Left ventricle myocardium inferior (tissue), 1 donor: ENCODE measurements around the gene ACVR1. TPM values are rescaled to one million over a fixed set of nuclear protein-coding genes. Genes with fewer than 3 reads are reported as not detected.

ENCODE experiments used
- DNase-seq: peaks from one replicate; pipeline ENCODE4 v3.0.0-alpha.2; 2020
- H3K27ac ChIP-seq: fragments of 200-600 bp; replicated peaks from 2 replicates; pipeline ENCODE4 v1.8.0; 2021
- H3K27me3 ChIP-seq: fragments of 200-600 bp; 2 replicates; pipeline ENCODE4 v1.8.0; 2021; ENCODE audit warnings: low read depth
- H3K36me3 ChIP-seq: fragments of 200-600 bp; 2 replicates; pipeline ENCODE4 v1.8.0; 2021
- H3K4me1 ChIP-seq: fragments of 200-600 bp; 2 replicates; pipeline ENCODE4 v1.8.0; 2021
- H3K4me3 ChIP-seq: fragments of 200-600 bp; 2 replicates; pipeline ENCODE4 v1.8.0; 2021; ENCODE audit warnings: mild to moderate bottlenecking, moderate library complexity
- H3K9me3 ChIP-seq: fragments of 200-600 bp; replicated peaks from 2 replicates; pipeline ENCODE4 v1.8.0; 2021
- intact Hi-C: fragments of 100-400 bp; cut with micrococcal nuclease; formaldehyde crosslinking; loops from one replicate; pipeline ENCODE4 v1.11.0; 2022
- total RNA-seq: library from RNA; stranded (reverse); fragmentation: NEBNext Ultra II Directional; extraction: Animal tissue kit (Norgen Biotek cat#: 25700); gene quantifications from one replicate; pipeline ENCODE4 v1.2.1, GENCODE V29; 2021
- TF ChIP-seq, protein P1 (sequence below): fragments of 200-600 bp; IDR thresholded peaks from 2 replicates; pipeline ENCODE4 v1.8.0; 2021; ENCODE audit warnings: antibody characterized with exemption, mild to moderate bottlenecking, borderline replicate concordance
- donor health status: DM: no; HTN: yes; CAD: no; lungs with severe emphysema.

Gene ACVR1
- total RNA-seq, 1 donor from 2014 or later = 30.6 TPM

DNA sequence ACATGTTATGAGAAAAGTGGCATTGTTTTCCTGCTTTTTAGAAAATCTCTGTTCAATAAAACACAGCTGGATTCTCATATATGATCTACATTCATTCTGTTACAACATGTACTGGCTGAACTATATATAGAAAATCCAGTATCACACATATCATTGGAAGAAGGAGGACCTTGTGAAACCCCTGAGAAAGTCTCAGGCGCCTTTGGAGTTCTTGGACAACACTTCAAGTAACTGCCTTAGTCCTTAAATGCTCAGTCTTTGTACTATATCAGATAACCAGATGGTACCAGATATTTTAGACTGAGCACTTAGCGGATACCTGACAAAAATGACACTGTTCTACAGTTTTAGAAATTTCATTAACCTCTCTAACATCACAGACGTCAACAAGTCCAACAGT, 72.2 kb downstream of the ACVR1 start:
- H3K4me3 ChIP-seq = no peak overlapping the region
- no peaks in the 10 kb centered on the region for H3K9me3 ChIP-seq
- H3K36me3 ChIP-seq = peaks cover 1% of the 10 kb centered on the region
- TF ChIP-seq, protein P1, sequence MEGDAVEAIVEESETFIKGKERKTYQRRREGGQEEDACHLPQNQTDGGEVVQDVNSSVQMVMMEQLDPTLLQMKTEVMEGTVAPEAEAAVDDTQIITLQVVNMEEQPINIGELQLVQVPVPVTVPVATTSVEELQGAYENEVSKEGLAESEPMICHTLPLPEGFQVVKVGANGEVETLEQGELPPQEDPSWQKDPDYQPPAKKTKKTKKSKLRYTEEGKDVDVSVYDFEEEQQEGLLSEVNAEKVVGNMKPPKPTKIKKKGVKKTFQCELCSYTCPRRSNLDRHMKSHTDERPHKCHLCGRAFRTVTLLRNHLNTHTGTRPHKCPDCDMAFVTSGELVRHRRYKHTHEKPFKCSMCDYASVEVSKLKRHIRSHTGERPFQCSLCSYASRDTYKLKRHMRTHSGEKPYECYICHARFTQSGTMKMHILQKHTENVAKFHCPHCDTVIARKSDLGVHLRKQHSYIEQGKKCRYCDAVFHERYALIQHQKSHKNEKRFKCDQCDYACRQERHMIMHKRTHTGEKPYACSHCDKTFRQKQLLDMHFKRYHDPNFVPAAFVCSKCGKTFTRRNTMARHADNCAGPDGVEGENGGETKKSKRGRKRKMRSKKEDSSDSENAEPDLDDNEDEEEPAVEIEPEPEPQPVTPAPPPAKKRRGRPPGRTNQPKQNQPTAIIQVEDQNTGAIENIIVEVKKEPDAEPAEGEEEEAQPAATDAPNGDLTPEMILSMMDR = no peak
- no peak overlapping the region for H3K27ac ChIP-seq
- H3K4me1 ChIP-seq = peaks cover 43% of the 10 kb centered on the region
- H3K27me3 ChIP-seq = no peaks in the 10 kb centered on the region
- no peak for DNase-seq
- intact Hi-C loops = no loop called here

DNA sequence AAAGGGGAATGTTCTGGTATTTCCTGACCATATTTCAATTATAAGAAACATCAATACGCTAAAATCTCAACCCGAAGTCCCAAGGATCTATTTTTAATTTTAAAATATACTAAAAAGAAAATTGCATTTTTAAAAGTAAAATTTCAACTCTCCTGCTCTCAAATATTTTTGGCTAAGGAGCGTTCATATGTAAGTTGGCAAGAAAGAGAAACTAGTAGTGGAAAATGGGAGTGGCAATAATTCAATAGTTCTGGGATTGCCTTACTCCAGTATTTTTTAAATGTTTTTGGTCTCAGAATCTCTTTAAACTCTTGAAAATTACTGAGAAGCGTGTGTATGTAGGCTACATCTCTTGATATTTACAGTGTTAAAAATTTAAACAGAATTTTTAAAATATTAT, 72.7 kb downstream of the ACVR1 start:
- Histone ChIP-seq H3K4me1 (peaks cover 38% of the 10 kb centered on the region), H3K27ac (no peak overlapping the region)
- intact Hi-C loops = no loop called here

DNA sequence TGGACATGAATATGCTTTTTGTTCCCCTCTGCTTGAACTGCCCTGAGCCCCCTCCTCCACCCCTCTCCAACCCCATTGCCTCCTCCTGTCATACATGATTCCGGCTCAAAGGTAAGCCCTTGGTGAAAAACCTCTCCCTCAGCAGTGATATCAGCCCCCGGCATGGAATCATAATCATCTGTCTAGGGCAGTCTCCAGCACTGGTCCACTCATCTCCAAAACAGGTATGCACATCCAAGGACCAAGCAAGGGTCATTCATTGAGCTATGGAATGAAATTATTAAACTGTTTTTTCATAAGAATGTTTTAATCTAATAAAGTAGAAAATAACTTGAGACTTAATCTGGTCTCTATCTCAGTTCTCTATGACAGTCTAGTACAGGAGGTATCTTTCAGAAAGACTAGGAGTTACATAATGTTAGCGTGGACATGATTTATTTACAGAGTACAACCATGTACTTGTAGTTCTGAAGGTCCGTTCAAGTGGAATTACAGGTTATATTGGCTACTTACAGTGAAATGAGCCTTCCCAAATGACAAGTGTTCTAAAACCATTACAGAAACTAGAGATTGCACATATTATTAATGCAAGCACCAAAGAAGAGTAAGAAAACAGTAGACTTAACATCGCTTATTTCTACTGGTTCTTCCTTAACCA, 75.2 kb downstream of the ACVR1 start:
- peaks cover 14% of the 10 kb centered on the region for H3K36me3 ChIP-seq
- no peaks in the 10 kb centered on the region for H3K27me3 ChIP-seq
- no peak overlapping the region for H3K27ac ChIP-seq
- DNase-seq = no peak
- intact Hi-C loops = no loop called here
- H3K4me3 ChIP-seq = no peak overlapping the region
- TF ChIP-seq, protein P1 = no peak
- peaks cover 15% of the 10 kb centered on the region for H3K4me1 ChIP-seq
- no peaks in the 10 kb centered on the region for H3K9me3 ChIP-seq

More for the DNA sequence above, 72.7 kb downstream of the ACVR1 start:
- TF ChIP-seq, protein P1 = no peak
- no peaks in the 10 kb centered on the region for H3K9me3 ChIP-seq
- no peak overlapping the region for H3K4me3 ChIP-seq
- no peaks in the 10 kb centered on the region for H3K27me3 ChIP-seq
- DNase-seq = no peak
- peaks cover 5% of the 10 kb centered on the region for H3K36me3 ChIP-seq

DNA sequence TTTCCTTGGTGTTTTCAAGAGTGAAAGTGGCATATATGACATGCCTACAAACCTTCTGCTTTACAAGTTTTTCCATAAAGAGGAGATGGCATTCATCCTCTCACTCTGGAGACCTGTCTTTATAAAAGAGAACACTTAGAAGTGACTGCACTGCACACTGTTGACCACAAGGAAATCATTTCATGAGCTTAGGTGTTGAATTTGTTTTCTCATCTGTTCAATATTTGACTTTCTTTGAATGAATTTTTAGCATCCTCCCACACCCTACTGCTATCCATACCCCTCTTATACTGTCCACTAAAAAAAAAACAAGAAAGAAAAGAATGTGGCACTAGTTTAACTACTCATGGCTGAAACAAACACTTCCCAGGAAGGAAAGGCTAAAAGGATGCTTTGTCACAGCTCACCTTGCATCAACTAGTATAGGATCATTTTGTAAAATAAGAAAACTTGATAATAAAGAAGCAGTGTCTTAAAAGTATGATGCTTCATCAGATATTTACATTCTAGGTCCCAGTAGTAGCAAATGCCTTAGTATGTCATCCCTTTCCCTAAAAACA, 83.0 kb downstream of the ACVR1 start:
- intact Hi-C loops = no loop called here
- Histone ChIP-seq H3K27ac (no peak overlapping the region), H3K4me3 (no peak overlapping the region), H3K36me3 (peaks cover 6% of the 10 kb centered on the region), H3K27me3 (no peaks in the 10 kb centered on the region), H3K4me1 (peaks cover 43% of the 10 kb centered on the region), H3K9me3 (no peaks in the 10 kb centered on the region)
- TF ChIP-seq, protein P1 = no peak
- no peak for DNase-seq

DNA sequence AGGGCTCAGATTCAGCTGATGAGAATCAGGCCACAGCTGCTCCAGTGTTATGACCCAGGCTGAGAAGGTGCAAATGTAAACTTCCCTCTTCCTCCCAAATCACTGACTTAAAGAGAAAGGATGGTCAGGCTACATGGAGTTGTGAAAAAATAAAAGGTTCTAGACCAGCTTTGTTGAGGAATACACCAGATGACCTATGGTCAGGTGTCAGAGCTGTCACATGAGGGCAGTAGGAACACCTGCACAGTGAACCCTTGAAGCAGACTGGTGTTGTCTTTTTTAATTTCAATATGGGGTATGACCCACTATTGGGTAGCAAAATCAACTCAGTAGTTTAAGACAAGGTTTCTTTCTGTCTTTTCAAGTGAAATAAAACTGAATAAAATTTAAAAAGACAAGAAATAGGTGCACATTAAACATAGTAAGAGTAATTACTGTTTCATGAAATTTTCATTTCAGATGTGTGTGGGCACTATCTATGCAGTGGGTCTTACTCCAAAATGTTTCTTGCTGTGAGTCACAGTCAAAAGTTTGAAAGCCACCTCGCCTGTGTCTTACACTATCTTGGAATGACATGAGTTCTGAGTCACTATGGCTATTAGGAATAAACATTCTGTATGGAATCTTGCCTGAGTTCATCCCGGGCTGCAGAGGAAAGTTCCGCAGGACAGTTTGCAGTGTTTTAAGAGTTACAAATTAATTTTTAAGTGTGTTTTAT, 83.6 kb downstream of the ACVR1 start:
- Histone ChIP-seq H3K4me3 (no peak overlapping the region), H3K27me3 (no peaks in the 10 kb centered on the region), H3K9me3 (no peaks in the 10 kb centered on the region), H3K4me1 (peaks cover 49% of the 10 kb centered on the region), H3K27ac (no peak overlapping the region), H3K36me3 (no peaks in the 10 kb centered on the region)
- no peak for DNase-seq
- TF ChIP-seq, protein P1 = no peak
- intact Hi-C loops = no loop called here
